ENCODE measurements around the gene SMARCA2.

Gene SMARCA2

DNA sequence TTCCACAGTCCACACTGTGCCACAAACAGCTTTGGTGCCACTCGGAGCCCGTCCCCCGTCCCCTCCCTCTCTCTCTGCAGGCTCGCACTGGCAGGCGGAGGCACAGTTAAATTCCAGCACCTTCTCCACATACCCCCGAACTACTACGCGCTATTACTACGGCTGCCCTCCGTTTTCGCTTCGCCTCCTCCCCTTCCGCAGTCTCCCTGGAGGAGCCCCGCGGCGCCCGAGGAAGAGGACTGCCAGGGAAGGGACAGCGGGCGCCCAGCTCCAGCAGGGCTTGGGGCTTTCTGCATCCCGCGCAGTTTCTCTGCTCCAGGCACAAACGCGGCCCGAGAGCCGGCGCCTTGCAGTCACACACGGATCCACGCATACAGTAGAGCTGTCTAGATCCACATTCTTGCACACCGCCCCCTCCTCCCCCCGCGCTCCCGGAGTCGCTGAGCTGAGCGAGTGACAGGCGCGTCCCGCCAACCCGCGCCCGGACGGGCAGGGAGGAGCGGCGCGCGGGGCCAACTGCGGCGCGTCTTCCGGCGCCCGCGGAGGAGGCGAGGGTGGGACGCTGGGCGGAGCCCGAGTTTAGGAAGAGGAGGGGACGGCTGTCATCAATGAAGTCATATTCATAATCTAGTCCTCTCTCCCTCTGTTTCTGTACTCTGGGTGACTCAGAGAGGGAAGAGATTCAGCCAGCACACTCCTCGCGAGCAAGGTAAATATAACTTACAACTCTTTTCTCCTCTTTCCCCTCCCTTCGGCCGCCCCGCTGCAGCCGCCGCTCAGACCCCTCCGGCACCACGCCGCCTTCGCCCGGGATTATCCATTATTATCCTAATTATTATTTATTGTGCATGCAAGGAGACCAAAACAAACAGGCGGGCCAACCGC, at the start of gene SMARCA2:
Gene SMARCA2 (plus strand): TSS at position 652 of the 885 bp plus-strand sequence. CDS start 13,676 bp downstream, outside the sequence.
- DNase-seq = peak; percentile 95

DNA sequence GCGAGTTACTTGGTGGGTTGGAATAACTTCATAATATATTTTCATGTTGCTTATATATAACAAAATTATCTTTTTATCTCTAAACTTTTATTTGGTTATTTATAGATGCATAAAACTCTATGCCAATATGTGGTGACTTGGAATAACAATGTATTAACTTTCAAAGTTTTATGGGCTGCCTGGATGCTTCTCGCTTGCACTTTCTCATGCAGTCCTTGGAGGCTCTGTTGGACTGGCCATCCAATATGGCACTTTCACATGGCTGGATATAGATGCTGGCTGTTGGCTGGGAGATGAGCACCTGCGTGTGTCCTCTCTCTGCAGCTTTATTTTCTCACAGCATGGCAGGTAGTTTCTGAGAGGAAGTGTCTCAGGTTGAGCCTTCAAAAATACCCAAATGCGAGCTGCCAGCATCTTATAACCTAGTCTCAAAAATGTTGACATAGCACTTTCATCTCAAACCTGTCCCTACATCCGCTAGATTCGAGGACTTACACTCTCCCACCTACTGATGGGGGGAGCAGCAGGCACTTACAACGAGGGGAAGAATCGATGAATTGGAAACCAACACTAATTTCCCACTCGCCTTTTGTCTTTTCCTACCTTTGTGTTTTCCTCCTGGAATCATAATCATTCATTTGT, 48.3 kb upstream of the SMARCA2 start:
- no peak for DNase-seq

DNA sequence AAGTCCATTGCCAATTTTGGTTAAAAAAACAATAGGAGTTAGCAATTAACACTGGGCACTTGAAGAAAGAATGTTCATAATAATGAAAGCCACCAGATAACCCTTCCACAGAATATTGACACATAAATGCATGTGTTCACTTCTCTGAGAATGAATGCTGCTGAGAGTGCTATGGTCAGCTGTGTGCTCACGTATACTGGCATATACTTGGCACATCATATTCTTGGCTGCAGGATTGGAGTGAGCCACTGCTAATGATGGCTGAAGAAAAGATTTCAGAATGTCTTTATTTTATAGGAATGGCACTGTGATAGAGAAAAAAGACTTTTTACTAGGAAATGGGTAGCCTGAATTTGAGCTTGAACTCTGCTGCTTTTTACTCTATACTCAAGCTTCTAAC, 46.0 kb upstream of the SMARCA2 start:
- no peak for DNase-seq

DNA sequence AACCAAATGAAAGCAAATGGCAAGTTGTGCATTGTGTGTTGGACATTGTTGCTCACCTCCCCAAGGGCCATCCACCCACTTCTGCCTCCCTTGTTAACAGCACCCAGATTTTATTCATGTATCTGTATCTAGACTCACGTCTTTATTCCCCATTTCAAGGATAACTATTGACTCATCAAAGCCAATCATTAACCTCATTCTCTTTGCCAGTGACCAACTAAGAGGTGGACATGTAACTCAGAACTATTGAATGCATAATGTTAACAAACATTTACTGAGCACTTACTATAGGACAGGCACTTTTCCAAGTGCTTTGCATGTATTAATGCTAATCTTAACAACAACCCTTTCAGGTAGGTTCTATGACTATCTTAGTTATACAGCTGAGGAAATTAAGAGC, 45.2 kb upstream of the SMARCA2 start:
- DNase-seq = no peak

GRCh38 chr9:1972672-1973071, 42.5 kb upstream of the SMARCA2 start:
- DNase-seq = no peak

GRCh38 chr9:1977026-1977425, 38.1 kb upstream of the SMARCA2 start:
- no peak for DNase-seq

- DNase-seq = no peak
These were observed 36.2 kb upstream of the SMARCA2 start for GRCh38 chr9:1978941-1979340.

- DNase-seq = no peak
These were observed 35.3 kb upstream of the SMARCA2 start for GRCh38 chr9:1979741-1980367.

DNA sequence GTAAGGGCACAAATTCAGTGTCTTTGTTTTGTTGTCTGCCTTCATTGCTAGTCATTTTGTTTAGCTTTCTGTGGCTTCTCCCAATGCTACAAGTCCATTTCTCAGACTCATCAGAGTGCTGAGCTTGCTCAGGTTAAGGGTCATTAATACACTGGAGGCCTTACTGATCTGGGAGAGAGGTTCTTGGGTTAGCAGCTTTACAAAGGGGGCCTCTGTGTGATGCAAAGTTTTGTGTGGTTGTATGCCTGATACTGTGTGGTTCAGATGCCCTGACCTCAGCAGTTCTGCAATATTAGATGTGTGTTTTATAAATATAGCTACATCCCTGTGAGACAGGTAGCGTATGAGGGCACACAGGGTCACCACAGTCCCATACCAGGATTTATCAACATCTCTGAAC, 34.8 kb upstream of the SMARCA2 start:
- DNase-seq = no peak

- no peak for DNase-seq
These were observed 33.1 kb upstream of the SMARCA2 start for GRCh38 chr9:1982074-1982473.

DNA sequence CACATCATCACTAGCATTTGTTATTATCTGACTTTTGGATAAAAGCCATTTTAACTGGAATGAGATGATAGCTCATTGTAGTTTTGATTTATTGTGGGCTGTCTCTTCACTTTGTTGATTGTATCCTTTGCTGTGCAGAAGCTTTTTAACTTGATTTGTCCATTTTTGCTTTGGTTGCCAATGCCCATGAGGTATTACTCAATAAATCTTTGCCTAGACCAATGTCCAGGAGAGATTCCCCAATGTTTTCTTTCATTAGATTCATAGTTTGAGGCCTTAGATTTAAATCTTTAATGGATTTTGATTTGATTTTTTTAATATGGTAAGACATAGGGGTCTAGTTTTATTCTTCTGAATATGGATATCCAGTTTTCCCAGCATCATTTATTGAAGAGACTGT, 28.8 kb upstream of the SMARCA2 start:
- no peak for DNase-seq

- no peak for DNase-seq
These were observed 25.6 kb upstream of the SMARCA2 start for GRCh38 chr9:1989500-1989899.

DNA sequence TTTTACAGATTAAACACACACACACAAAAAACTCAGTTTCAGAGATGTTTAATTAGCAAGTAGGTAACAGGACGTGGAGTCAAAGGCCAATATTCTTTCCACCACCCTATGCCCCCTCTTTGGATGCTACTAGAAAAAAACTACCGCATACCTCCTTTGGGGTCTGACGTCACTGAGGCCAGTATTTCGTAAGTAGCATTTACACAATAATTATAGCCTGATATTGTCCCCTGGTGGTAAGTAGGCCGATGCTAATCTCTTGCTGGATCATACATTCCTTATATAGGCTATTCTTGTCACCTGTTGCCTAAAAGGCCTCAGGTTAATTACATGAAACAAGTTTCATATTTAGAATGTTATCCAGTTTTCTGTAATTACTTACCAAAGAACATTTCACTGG, 21.0 kb upstream of the SMARCA2 start:
- no peak for DNase-seq

DNA sequence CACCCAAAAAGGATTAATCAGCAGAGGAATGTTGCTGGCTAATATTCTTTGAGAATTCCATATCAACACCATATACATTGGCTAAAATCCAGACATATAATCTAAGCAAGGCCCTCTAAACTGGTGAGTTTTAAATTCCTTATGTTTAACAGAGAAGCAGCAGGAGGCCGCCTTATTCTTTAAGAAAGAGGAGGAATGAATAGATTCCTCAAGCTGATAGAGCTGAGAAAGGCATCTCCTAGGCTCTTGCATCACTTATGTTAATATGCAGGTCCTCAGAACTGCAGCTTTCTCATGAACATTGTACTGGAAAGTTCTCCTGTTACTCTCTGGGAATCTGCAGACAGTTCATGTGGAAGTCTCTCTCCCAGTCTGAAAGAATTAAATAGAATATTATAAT, 20.1 kb upstream of the SMARCA2 start:
- no peak for DNase-seq

- no peak for DNase-seq
These were observed 19.0 kb upstream of the SMARCA2 start for GRCh38 chr9:1996156-1996555.

DNA sequence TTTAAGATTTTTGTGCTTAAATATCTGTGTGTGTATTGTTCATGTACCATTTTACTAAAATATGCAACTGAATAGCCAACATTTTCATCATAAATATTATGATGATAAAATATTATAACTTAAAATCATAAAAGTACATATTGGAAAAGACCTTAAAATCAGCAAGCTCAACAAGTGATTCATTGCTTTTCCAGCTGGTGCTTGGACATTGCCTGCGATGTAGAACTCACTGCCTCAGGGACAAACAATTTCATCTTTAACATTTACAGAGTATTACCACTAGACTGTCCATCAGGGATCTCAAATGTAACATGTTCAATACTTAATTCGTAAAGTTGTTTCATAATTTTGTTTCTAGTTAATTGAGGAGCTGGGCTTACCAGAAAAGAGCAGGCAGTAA, 17.5 kb upstream of the SMARCA2 start:
- no peak for DNase-seq

DNA sequence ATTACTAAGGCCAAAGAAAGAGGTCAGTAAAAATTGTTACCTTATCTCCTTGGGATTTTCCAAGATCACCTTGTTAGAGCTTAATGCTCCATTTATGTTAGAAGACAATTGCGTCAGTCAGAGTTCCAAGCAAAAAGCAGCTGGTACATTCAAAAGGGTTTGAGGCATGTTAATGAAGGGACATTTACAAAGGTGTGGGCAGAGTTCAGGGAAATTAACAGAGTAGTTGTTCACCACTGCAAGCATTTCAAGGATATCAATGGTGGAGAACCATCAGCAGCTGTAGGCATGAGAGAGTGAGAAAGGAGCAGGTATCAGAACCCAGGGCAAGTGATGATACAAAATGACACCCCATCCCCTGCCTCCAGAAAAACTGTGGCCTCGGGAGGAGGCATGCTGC, 17.0 kb upstream of the SMARCA2 start:
- no peak for DNase-seq

DNA sequence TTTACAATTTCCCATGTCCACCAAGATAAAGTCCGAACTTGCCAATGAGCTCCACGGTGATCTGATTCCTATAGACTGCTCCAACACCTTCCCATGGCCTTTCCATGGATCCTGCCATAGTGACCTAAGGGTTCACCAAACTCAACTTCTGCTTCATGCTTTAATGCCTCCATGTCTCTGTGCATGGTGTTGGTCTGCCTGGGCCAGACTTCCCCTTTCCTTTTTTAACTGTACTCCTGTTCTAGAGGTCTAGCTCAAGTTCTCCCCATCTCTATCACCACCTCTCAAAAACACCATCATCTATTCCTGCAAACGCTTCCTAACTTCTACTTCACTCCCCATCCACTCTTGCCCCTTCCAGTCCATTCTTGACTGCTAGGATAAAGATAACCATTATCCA, 14.8 kb upstream of the SMARCA2 start:
- DNase-seq = no peak

GRCh38 chr9:2008372-2008771, 6.8 kb upstream of the SMARCA2 start:
- DNase-seq = no peak

DNA sequence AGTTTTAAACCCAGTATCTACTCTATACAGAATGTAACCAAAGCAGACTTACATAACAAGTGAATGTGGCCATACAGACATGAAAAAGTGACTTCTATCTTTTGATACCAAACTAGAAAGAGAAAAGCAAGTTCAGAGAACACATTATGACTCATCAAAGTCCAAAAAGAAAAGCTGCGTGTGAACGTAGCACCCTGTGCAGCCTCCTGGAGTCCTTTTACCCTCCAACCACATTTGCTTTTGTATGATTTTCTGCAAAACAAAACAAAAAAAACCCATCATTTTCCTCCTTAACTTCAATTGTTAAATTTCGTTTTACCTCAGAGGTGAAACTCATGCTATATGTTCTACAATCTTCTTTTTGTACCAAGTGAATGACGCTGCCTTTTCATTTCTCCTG, 2.8 kb upstream of the SMARCA2 start:
- no peak for DNase-seq

DNA sequence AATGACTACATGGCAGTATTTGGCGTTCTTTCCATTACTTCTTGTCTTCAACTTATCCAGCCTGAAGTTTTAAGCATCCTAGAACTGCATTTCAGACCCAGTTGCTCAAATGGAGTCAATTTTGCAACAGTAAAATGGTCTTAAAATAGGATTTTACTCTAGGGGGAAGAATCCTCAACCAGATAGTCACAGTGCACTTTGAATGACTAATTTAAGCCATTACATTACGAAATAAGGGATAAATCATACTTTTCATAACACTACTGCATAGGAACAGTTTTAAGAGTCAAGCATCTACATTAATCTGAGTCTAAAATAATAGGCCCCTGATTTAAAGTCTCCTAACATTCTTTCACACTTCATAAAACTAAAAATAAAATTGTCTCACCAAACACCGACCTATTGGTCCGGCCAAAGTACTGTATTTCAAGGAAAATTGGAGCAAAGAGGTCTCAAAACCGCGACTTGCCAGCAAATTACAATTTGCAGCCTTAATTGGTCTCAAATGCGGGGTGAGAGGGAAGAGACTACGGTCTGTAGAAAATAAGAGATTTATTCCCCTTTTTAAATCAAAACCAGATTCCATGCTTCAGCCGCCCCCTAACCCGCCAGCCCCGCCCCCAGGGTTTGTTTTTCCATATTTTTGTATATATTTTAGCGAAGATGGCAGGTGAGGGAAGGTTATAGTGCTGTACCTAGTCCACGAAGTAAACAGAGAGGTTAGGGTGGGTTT, 1.2 kb upstream of the SMARCA2 start:
- no peak for DNase-seq

DNA sequence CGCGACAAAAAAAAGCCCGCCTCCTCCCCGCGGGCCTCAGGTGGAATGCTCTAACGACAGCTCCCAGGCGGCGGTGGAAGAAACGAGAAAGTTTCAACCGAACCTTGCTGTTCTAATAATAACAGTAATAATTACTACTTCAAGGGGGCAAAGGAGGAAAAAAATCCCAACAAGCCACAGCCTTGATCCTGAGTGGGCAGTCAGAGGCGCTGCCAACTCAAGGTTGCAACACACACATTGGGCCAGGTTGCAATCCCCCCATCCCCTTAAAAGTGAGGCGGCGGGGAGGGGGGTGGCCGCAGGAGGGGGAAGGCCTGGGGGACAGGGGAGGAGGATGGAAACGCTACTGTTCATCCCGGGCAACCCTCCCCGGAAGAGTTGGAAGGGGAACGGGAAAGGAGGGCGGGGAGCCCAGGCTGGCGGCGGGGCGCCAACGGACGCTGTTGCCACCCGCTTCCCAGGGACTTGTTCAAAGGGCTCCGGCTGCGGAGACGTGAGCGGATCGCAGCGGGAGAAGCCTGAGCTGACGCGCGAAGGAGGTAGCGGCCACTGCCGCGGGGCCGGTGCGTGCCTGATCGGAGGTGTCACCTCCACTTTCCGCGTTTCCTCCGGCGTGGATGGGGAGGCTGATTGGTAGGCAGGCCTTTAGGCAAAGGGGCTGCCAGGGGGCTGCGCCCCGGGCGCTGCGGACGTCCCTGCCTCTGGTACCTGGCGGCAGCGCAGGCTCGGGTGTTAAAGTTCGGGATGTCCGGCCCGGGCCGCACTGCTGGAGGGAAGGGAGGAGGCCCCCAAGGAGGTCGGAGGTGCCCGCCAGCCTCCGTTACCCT, 647 bp downstream of the SMARCA2 start:
- DNase-seq = peak; percentile 36
